ENCODE measurements around the gene CD81.

GRCh38 chr11:2367266-2368160 is 9.6 kb upstream of the CD81 start:
- TF ChIP-seq CTCF (IDR thresholded peaks at IDR 0.05) (no peak), TEAD4 (CRISPR knock-in tag; IDR thresholded peaks at IDR 0.05) (no peak), IRF2 (CRISPR knock-in tag; IDR thresholded peaks at IDR 0.05; ENCODE audit: borderline replicate concordance, low read depth) (no peak), MAX (CRISPR knock-in tag; IDR thresholded peaks at IDR 0.05) (no peak), ATF1 (CRISPR knock-in tag; IDR thresholded peaks at IDR 0.05) (no peak), FOXK1 (CRISPR knock-in tag; IDR thresholded peaks at IDR 0.05) (no peak), USF2 (CRISPR knock-in tag; IDR thresholded peaks at IDR 0.05) (no peak), MLX (CRISPR knock-in tag; IDR thresholded peaks at IDR 0.05) (no peak), JUN (CRISPR knock-in tag; IDR thresholded peaks at IDR 0.05) (no peak), ZBTB43 (CRISPR knock-in tag; IDR thresholded peaks at IDR 0.05) (no peak), FOXP1 (CRISPR knock-in tag; IDR thresholded peaks at IDR 0.05; ENCODE audit: borderline replicate concordance) (no peak), ZBTB21 (CRISPR knock-in tag; IDR thresholded peaks at IDR 0.05; ENCODE audit: borderline replicate concordance) (no peak), HMGXB4 (CRISPR knock-in tag; IDR thresholded peaks at IDR 0.05) (no peak)

Measured in WTC11 (cell line).